PFSK-1 (cell line): ENCODE results near the gene RASL10B.

Experiments
- FOXP2 ChIP-seq: optimal IDR thresholded peaks from 2 replicates; pipeline ENCODE3; 2011; ENCODE audit warnings: borderline replicate concordance, control low read depth, inconsistent platforms; ENCODE audit not compliant: insufficient read depth; ENCODE audit errors: extremely low read length, extremely low read depth
- POLR2AphosphoS5 ChIP-seq: IDR thresholded peaks from 2 replicates; pipeline ENCODE4 v1.6.1; 2012; ENCODE audit warnings: low read depth, mild to moderate bottlenecking, control low read depth, low read length, moderate library complexity
- REST ChIP-seq, 2 experiments: IDR thresholded peaks; 2 replicates each; pipeline versions ENCODE4 v1.6.1 to v1.8.0; 2011 to 2012; ENCODE audit warnings: low read depth in 2 of 2, low read length in 2 of 2, control low read depth in 1 of 2, inconsistent platforms in 1 of 2, mild to moderate bottlenecking in 1 of 2, moderate library complexity in 1 of 2; ENCODE audit not compliant: insufficient read depth in 1 of 2
- SIN3A ChIP-seq: IDR thresholded peaks from 2 replicates; pipeline ENCODE4 v1.6.1; 2012; ENCODE audit warnings: mild to moderate bottlenecking, low read length, moderate library complexity, borderline replicate concordance; ENCODE audit not compliant: insufficient read depth
- TAF1 ChIP-seq: IDR thresholded peaks from 2 replicates; pipeline ENCODE4 v1.6.1; 2012; ENCODE audit warnings: low read length, control low read depth, borderline replicate concordance; ENCODE audit not compliant: insufficient read depth

The RASL10B gene

GRCh38 chr17:35766489-35766877 lies 35.0 kb downstream of the RASL10B start:
- TF ChIP-seq REST (IDR thresholded peaks at IDR 0.05; ENCODE audit: insufficient read depth in 1 of 2, low read depth in 2 of 2, low read length in 2 of 2) (no peak), SIN3A (no peak), TAF1 (no peak)

GRCh38 chr17:35766903-35767510 lies 35.6 kb downstream of the RASL10B start:
- TF ChIP-seq FOXP2 (no peak), REST (IDR thresholded peaks at IDR 0.05; ENCODE audit: insufficient read depth in 1 of 2, low read depth in 2 of 2, low read length in 2 of 2) (no peak), SIN3A (no peak), TAF1 (no peak), POLR2AphosphoS5 (no peak)

- no peak for TF ChIP-seq POLR2AphosphoS5
- TF ChIP-seq TAF1 = no peak
- TF ChIP-seq FOXP2 = no peak
- TF ChIP-seq SIN3A = no peak
- no peak for TF ChIP-seq REST (IDR thresholded peaks at IDR 0.05; ENCODE audit: insufficient read depth in 1 of 2, low read depth in 2 of 2, low read length in 2 of 2)
Observed at GRCh38 chr17:35768797-35769196, 37.4 kb downstream of the RASL10B start.

GRCh38 chr17:35769895-35770486 lies 38.6 kb downstream of the RASL10B start:
- TF ChIP-seq SIN3A (no peak), REST (IDR thresholded peaks at IDR 0.05; ENCODE audit: insufficient read depth in 1 of 2, low read depth in 2 of 2, low read length in 2 of 2) (no peak), TAF1 (no peak), FOXP2 (no peak), POLR2AphosphoS5 (no peak)
